22Rv1 (cell line): ENCODE data around the gene FRAS1.

ENCODE experiments used
- CTCF ChIP-seq: fragments of 450-650 bp; IDR thresholded peaks from 2 replicates; pipeline ENCODE4 v1.5.1; 2017; ENCODE audit warnings: mild to moderate bottlenecking
- ZFX ChIP-seq: fragments of 450-650 bp; IDR thresholded peaks from 2 replicates; pipeline ENCODE4 v1.6.1; 2017; ENCODE audit warnings: antibody characterized with exemption, borderline replicate concordance

GRCh38 chr4:78324625-78325024, 267.5 kb downstream of the FRAS1 start:
- TF ChIP-seq CTCF, result no peak
- no peak for TF ChIP-seq ZFX
